Mammary epithelial cell (primary cell): ENCODE results near the gene GALNS.

Experiments
- EZH2 ChIP-seq: IDR thresholded peaks from 2 replicates; pipeline ENCODE4 v1.6.1; 2012; ENCODE audit warnings: low read length, inconsistent platforms, borderline replicate concordance
- TF ChIP-seq, protein P1 (sequence below), 2 donors: IDR thresholded peaks in 1 of 2; conservative IDR thresholded peaks in 1 of 2; 2 replicates each; pipeline ENCODE4 v1.5.1; 2011 to 2012; ENCODE audit warnings: inconsistent platforms in 2 of 2, low read length in 2 of 2, mild to moderate bottlenecking in 2 of 2, control low read depth in 1 of 2, low read depth in 1 of 2; ENCODE audit not compliant: insufficient read depth in 1 of 2; ENCODE audit errors: extremely low read depth in 1 of 2

GRCh38 chr16:88870608-88871348 lies 14.0 kb upstream of the GALNS start:
- TF ChIP-seq, protein P1, sequence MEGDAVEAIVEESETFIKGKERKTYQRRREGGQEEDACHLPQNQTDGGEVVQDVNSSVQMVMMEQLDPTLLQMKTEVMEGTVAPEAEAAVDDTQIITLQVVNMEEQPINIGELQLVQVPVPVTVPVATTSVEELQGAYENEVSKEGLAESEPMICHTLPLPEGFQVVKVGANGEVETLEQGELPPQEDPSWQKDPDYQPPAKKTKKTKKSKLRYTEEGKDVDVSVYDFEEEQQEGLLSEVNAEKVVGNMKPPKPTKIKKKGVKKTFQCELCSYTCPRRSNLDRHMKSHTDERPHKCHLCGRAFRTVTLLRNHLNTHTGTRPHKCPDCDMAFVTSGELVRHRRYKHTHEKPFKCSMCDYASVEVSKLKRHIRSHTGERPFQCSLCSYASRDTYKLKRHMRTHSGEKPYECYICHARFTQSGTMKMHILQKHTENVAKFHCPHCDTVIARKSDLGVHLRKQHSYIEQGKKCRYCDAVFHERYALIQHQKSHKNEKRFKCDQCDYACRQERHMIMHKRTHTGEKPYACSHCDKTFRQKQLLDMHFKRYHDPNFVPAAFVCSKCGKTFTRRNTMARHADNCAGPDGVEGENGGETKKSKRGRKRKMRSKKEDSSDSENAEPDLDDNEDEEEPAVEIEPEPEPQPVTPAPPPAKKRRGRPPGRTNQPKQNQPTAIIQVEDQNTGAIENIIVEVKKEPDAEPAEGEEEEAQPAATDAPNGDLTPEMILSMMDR (conservative IDR thresholded peaks at IDR 0.05 in 1 of 2, IDR thresholded peaks at IDR 0.05 in 1 of 2; ENCODE audit: extremely low read depth in 1 of 2, insufficient read depth in 1 of 2, low read depth in 1 of 2, low read length in 2 of 2), result no peak
- no peak for TF ChIP-seq EZH2
